ENCODE results near the gene IQSEC3. TPM values are rescaled to one million over a fixed set of nuclear protein-coding genes. Genes with fewer than 3 reads are reported as not detected.
A peak's percentile ranks its signal among the peaks of the same experiment; 100 is the strongest.

The IQSEC3 gene
- total RNA-seq, 2 donors from 2014 or later: 0.39 to 0.67 TPM

DNA sequence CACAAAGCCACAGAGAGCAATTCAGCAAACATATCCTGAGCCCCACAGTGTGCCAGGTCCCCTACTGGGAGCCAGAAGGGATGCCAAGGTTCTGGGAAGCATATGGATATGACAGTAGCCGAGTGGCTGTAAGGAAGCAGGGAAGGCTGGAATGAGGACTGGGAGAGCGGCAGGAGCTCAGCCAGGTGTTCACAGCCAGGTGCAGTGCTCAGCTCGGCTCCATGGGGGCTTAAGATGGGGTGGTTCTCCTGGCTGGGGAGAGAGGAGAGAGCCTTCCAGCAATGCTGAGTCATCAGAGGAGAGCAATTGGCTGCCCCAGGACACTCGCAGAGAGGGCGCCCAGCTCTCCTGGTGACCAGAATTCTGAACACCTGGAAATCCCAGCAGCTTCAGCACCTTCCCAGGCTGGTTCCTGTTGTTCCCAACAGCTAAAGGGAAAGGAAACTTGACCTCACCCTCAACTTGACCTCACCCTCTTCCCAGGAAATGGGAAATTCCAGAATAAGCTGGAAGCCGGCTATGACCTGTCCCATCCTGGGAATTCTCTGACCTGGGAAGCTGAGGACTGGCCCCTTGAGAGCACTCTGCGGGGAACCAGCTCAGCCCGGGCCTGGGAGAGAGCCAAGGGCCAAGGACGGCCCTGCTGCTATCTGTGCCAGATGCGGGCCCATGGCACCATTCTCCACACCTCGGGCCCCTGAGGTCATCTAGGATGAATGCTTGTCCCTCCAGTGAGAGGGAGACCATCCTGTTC, 112.7 kb downstream of the IQSEC3 start:
- Histone ChIP-seq H3K4me1 (peaks cover 3 to 69% of the 10 kb centered on the region in 2 donors), H3K36me3 (no peaks in the 10 kb centered on the region), H3K27ac (peak overlapping the region; percentile 46 to 54), H3K27me3 (no peaks in the 10 kb centered on the region), H3K9me3 (no peaks in the 10 kb centered on the region), H3K4me3 (no peak overlapping the region)
- no peak for DNase-seq (ENCODE audit: low spot score)
- TF ChIP-seq, protein P1, sequence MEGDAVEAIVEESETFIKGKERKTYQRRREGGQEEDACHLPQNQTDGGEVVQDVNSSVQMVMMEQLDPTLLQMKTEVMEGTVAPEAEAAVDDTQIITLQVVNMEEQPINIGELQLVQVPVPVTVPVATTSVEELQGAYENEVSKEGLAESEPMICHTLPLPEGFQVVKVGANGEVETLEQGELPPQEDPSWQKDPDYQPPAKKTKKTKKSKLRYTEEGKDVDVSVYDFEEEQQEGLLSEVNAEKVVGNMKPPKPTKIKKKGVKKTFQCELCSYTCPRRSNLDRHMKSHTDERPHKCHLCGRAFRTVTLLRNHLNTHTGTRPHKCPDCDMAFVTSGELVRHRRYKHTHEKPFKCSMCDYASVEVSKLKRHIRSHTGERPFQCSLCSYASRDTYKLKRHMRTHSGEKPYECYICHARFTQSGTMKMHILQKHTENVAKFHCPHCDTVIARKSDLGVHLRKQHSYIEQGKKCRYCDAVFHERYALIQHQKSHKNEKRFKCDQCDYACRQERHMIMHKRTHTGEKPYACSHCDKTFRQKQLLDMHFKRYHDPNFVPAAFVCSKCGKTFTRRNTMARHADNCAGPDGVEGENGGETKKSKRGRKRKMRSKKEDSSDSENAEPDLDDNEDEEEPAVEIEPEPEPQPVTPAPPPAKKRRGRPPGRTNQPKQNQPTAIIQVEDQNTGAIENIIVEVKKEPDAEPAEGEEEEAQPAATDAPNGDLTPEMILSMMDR (IDR thresholded peaks at IDR 0.05): no peak

DNA sequence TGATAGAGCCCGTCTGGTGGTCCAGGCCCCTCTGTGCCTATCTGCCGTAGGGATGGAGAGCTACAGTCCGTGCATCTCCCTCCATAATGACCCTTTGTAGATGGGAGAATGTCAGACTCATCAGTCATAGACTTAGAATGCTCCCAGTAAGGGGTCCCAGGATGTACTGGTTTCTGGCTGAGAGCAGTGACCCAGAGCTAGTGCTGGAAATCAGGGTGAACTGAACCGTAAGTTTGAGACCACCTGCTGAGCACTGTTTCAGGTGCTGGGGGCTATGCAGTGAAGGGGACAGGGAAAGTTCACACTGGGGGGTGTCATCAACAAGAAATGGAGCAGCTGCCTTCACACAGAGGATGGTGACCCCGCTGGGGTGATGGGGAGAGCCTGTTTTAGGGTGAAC, 113.3 kb downstream of the IQSEC3 start:
- H3K4me3 ChIP-seq: no peak overlapping the region
- peak overlapping the region; percentile 46 to 54 for H3K27ac ChIP-seq
- H3K4me1 ChIP-seq: peaks cover 3 to 63% of the 10 kb centered on the region in 2 donors
- TF ChIP-seq, protein P1 (IDR thresholded peaks at IDR 0.05): no peak
- H3K36me3 ChIP-seq: no peaks in the 10 kb centered on the region
- H3K27me3 ChIP-seq: no peaks in the 10 kb centered on the region
- DNase-seq (ENCODE audit: low spot score): no peak
- H3K9me3 ChIP-seq: no peaks in the 10 kb centered on the region

- Histone ChIP-seq H3K4me1 (peaks cover 3 to 57% of the 10 kb centered on the region in 2 donors), H3K27ac (peak overlapping the region; percentile 46 to 54), H3K4me3 (no peak overlapping the region), H3K9me3 (no peaks in the 10 kb centered on the region), H3K27me3 (no peaks in the 10 kb centered on the region), H3K36me3 (no peaks in the 10 kb centered on the region)
- peak; percentile 62 for DNase-seq (ENCODE audit: low spot score)
- TF ChIP-seq, protein P1 (IDR thresholded peaks at IDR 0.05): no peak
Observed at GRCh38 chr12:180445-180844, 113.9 kb downstream of the IQSEC3 start.

GRCh38 chr12:181921-182320, 115.4 kb downstream of the IQSEC3 start:
- Histone ChIP-seq H3K4me3 (no peak overlapping the region), H3K36me3 (no peaks in the 10 kb centered on the region), H3K9me3 (no peaks in the 10 kb centered on the region), H3K4me1 (peaks cover 3 to 43% of the 10 kb centered on the region in 2 donors), H3K27me3 (no peaks in the 10 kb centered on the region), H3K27ac (peak overlapping the region; percentile 3 to 48)
- DNase-seq (ENCODE audit: low spot score): no peak
- TF ChIP-seq, protein P1 (IDR thresholded peaks at IDR 0.05): no peak

DNA sequence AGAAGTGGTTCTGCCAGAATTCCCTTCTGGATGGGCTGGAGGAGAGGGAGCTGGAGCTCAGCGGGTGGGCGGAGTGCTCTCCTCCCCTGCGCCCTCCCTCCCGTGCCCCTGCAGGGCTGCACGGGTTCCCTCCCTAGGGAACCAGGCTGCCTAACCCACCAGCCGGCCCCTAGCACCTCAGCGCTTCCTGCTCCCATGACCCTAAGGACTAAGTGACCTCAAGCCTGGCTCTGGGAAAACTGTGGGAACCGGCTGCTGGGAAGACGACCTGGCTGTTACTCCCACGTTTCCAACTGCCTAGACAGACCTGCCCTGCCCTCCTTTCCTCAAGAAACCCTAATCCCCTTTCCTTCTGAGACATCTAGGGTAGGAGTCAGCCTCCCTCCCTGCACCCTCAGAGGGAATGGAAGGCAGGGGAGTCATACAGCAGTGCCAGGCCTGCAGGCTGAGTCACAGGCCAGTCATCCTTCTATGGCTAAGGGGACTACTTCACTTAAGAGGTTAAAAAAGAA, 115.9 kb downstream of the IQSEC3 start:
- DNase-seq (ENCODE audit: low spot score): no peak
- TF ChIP-seq, protein P1 (IDR thresholded peaks at IDR 0.05): no peak
- H3K4me3 ChIP-seq: no peak overlapping the region
- no peaks in the 10 kb centered on the region for H3K36me3 ChIP-seq
- no peaks in the 10 kb centered on the region for H3K27me3 ChIP-seq
- peak overlapping the region in 1 of 2 donors; percentile 48 for H3K27ac ChIP-seq
- no peaks in the 10 kb centered on the region for H3K9me3 ChIP-seq
- peaks cover under 1 to 37% of the 10 kb centered on the region in 2 donors for H3K4me1 ChIP-seq
